ENCODE measurements around the gene PEAK1. TPM values are rescaled to one million over a fixed set of nuclear protein-coding genes. Genes with fewer than 3 reads are reported as not detected.

PEAK1 gene
- total and polyA plus RNA-seq, 9 of the 15 experiments (the other 6 are each of a cell fraction or from before 2014, with no cell fraction given) = 0.99 to 22.4 (median 10.8) TPM

DNA sequence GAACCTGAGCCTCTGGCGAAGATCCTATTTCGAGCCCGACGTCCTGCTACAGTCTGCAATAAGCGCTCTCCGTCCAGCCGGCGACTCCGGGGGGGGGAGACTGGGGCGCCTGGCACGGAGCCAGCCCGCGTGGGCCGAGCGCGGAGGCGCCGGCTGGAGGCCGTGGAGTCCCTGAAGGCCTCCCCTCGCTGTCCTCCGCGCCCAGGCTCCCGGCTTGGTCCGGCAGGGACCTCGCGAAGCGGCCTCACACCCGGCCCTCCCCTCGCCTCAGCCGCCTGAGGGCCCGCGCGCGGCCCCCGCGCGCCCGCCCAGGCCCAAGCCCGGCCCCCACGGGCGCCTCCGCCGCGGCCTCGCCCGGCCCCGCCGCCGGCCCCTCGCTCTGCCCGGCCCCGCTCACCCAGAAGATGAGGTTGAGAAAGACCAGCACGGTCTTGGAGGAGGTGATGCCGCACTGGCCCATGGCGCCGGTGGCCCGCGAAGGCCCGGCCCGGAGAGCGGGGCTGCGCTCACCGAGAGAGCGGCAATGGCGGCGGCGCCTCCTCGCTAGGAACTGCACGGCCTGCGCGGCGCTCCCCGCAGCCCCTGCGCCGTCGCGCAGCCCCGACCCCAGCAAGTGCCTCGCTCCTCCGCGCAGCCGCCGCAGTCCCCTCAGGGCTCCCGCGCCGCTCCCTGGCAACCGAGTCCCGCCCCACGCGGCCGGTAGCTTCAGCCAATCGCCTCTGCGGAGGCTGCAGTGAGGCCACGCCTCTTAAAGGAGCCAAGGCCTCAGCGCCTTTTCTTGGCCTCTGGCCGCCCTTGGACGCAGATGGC is 349.2 kb downstream of the PEAK1 start, which contains the start of gene TSPAN3 (continued):
- TF ChIP-seq, protein P1, sequence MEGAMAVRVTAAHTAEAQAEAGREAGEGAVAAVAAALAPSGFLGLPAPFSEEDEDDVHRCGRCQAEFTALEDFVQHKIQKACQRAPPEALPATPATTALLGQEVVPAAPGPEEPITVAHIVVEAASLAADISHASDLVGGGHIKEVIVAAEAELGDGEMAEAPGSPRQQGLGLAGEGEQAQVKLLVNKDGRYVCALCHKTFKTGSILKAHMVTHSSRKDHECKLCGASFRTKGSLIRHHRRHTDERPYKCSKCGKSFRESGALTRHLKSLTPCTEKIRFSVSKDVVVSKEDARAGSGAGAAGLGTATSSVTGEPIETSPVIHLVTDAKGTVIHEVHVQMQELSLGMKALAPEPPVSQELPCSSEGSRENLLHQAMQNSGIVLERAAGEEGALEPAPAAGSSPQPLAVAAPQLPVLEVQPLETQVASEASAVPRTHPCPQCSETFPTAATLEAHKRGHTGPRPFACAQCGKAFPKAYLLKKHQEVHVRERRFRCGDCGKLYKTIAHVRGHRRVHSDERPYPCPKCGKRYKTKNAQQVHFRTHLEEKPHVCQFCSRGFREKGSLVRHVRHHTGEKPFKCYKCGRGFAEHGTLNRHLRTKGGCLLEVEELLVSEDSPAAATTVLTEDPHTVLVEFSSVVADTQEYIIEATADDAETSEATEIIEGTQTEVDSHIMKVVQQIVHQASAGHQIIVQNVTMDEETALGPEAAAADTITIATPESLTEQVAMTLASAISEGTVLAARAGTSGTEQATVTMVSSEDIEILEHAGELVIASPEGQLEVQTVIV (CRISPR knock-in tag; IDR thresholded peaks at IDR 0.05; ENCODE audit: borderline replicate concordance) = no peak
- peak; percentile 43; the same call in 1 of the 2 replicates for TF ChIP-seq MGA (IDR thresholded peaks at IDR 0.05)
- no peak for TF ChIP-seq KLF16 (IDR thresholded peaks at IDR 0.05)
- TF ChIP-seq HIVEP1 (CRISPR knock-in tag; IDR thresholded peaks at IDR 0.05) = no peak
- peak; percentile 82 for TF ChIP-seq RBBP5 (IDR thresholded peaks at IDR 0.05; ENCODE audit: borderline replicate concordance, insufficient read depth, low read length, poor library complexity, severe bottlenecking)
- no peak for TF ChIP-seq ZNF778 (CRISPR knock-in tag; IDR thresholded peaks at IDR 0.05)
- peak; percentile 99 for TF ChIP-seq NFIC (IDR thresholded peaks at IDR 0.05)
- TF ChIP-seq, protein P2, sequence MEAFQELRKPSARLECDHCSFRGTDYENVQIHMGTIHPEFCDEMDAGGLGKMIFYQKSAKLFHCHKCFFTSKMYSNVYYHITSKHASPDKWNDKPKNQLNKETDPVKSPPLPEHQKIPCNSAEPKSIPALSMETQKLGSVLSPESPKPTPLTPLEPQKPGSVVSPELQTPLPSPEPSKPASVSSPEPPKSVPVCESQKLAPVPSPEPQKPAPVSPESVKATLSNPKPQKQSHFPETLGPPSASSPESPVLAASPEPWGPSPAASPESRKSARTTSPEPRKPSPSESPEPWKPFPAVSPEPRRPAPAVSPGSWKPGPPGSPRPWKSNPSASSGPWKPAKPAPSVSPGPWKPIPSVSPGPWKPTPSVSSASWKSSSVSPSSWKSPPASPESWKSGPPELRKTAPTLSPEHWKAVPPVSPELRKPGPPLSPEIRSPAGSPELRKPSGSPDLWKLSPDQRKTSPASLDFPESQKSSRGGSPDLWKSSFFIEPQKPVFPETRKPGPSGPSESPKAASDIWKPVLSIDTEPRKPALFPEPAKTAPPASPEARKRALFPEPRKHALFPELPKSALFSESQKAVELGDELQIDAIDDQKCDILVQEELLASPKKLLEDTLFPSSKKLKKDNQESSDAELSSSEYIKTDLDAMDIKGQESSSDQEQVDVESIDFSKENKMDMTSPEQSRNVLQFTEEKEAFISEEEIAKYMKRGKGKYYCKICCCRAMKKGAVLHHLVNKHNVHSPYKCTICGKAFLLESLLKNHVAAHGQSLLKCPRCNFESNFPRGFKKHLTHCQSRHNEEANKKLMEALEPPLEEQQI (IDR thresholded peaks at IDR 0.05) = no peak
- TF ChIP-seq CBX5 (IDR thresholded peaks at IDR 0.05; ENCODE audit: borderline replicate concordance, low read depth) = no peak
- no peak for TF ChIP-seq TRIM24 (IDR thresholded peaks at IDR 0.05)
- TF ChIP-seq CBFA2T2 (conservative IDR thresholded peaks at IDR 0.05) = no peak
- TF ChIP-seq RFX1 (IDR thresholded peaks at IDR 0.05) = peak; percentile 84

Measured in K562 (cell line).